Measurements from ENCODE around the gene TSSK3. TPM values are rescaled to one million over a fixed set of nuclear protein-coding genes. Genes with fewer than 3 reads are reported as not detected.

Gene TSSK3
- total and polyA plus RNA-seq, 2 experiments from 2014 or later = not detected

- peak overlapping the region; percentile 54 for H3K4me3 ChIP-seq
- Mint-ChIP-seq H3K4me3 (peak overlapping the region; percentile 58), H3K9me3 (no peaks in the 10 kb centered on the region; the same call in 1 of the 3 replicates), H3K4me1 (peaks cover 7% of the 10 kb centered on the region), H3K36me3 (ENCODE audit: low read depth) (peaks cover 25% of the 10 kb centered on the region), H3K27me3 (ENCODE audit: insufficient read depth, low read depth, poor library complexity) (peaks cover 29% of the 10 kb centered on the region), H3K27ac (no peak overlapping the region)
- peak; percentile 23; the same call in 1 of the 2 replicates for TF ChIP-seq POLR2AphosphoS5 (IDR thresholded peaks at IDR 0.05; ENCODE audit: low read depth)
- TF ChIP-seq EZH2phosphoT487 (IDR thresholded peaks at IDR 0.05; ENCODE audit: unreplicated experiment) = no peak
- no peak for TF ChIP-seq ZNF331 (CRISPR knock-in tag; IDR thresholded peaks at IDR 0.05; ENCODE audit: low read depth)
- TF ChIP-seq CREB1 (CRISPR knock-in tag; IDR thresholded peaks at IDR 0.05; ENCODE audit: low read depth) = 0 out of 2 replicates have a peak, but pooled peaks have one; percentile 2
- no peak for TF ChIP-seq ZNF114 (CRISPR knock-in tag; IDR thresholded peaks at IDR 0.05)
- peak; percentile 28 to 41; a peak in 2 of 4 replicates for TF ChIP-seq CTCF (conservative IDR thresholded peaks at IDR 0.05; ENCODE audit: low read depth in 2 of 2)
- peak overlapping the region; percentile 82 for H3K4me2 ChIP-seq
- no peaks in the 10 kb centered on the region for H3K9me2 ChIP-seq (ENCODE audit: insufficient read depth)
- no peaks in the 10 kb centered on the region; the same call in 1 of the 2 replicates for H4K20me1 ChIP-seq (replicated peaks; ENCODE audit: insufficient read depth)
- DNase-seq (ENCODE audit: low spot score) (peak; percentile 72), ATAC-seq (peak; percentile 77)
- H3K27ac ChIP-seq (ENCODE audit: low read depth) = no peak overlapping the region
- 0 out of 2 replicates have a peak, but pooled peaks cover 8% of the 10 kb centered on the region for H3K36me3 ChIP-seq (ENCODE audit: insufficient read depth)
- peak overlapping the region; percentile 56; the same call in 1 of the 2 replicates for H2AFZ ChIP-seq
- H3K4me1 ChIP-seq (ENCODE audit: insufficient read depth) = no peaks in the 10 kb centered on the region; the same call in 1 of the 2 replicates
- H3K27me3 ChIP-seq (ENCODE audit: insufficient read depth) = peaks cover 42% of the 10 kb centered on the region
- no peaks in the 10 kb centered on the region for H3K79me2 ChIP-seq (replicated peaks; ENCODE audit: insufficient read depth)
- H3F3A ChIP-seq (replicated peaks; ENCODE audit: low read depth) = peaks cover 13% of the 10 kb centered on the region; the same call in 1 of the 2 replicates
Measured at GRCh38 chr1:32361674-32362473, 465 bp upstream of the TSSK3 start.

- Histone ChIP-seq H3F3A (replicated peaks; ENCODE audit: low read depth) (peaks cover 11% of the 10 kb centered on the region; the same call in 1 of the 2 replicates), H3K4me1 (ENCODE audit: insufficient read depth) (no peaks in the 10 kb centered on the region; the same call in 1 of the 2 replicates), H3K27me3 (ENCODE audit: insufficient read depth) (peaks cover 39% of the 10 kb centered on the region), H3K4me3 (no peak overlapping the region), H2AFZ (no peak overlapping the region), H3K27ac (ENCODE audit: low read depth) (no peak overlapping the region), H3K79me2 (replicated peaks; ENCODE audit: insufficient read depth) (no peaks in the 10 kb centered on the region), H4K20me1 (replicated peaks; ENCODE audit: insufficient read depth) (no peaks in the 10 kb centered on the region; the same call in 1 of the 2 replicates), H3K36me3 (ENCODE audit: insufficient read depth) (peaks cover 16% of the 10 kb centered on the region; the same call in 1 of the 2 replicates), H3K4me2 (no peak overlapping the region), H3K9me2 (ENCODE audit: insufficient read depth) (no peaks in the 10 kb centered on the region)
- H3K27me3 Mint-ChIP-seq (ENCODE audit: insufficient read depth, low read depth, poor library complexity) = peaks cover 28% of the 10 kb centered on the region
- no peak for ATAC-seq
- no peak overlapping the region for H3K27ac Mint-ChIP-seq
- H3K4me1 Mint-ChIP-seq = peaks cover 7% of the 10 kb centered on the region
- peaks cover 40% of the 10 kb centered on the region for H3K36me3 Mint-ChIP-seq (ENCODE audit: low read depth)
- DNase-seq (ENCODE audit: low spot score) = no peak
- H3K4me3 Mint-ChIP-seq = no peak overlapping the region; the same call in 2 of the 3 replicates
- no peaks in the 10 kb centered on the region; the same call in 2 of the 3 replicates for H3K9me3 Mint-ChIP-seq
- TF ChIP-seq ZNF462 (CRISPR knock-in tag; IDR thresholded peaks at IDR 0.05) = no peak
- no peak for TF ChIP-seq POLR2AphosphoS5 (IDR thresholded peaks at IDR 0.05; ENCODE audit: low read depth)
- no peak for TF ChIP-seq NANOG (IDR thresholded peaks at IDR 0.05; ENCODE audit: borderline replicate concordance)
- no peak for TF ChIP-seq CREB1 (CRISPR knock-in tag; IDR thresholded peaks at IDR 0.05; ENCODE audit: low read depth)
- no peak for TF ChIP-seq ETS1 (IDR thresholded peaks at IDR 0.05)
- no peak for TF ChIP-seq ZNF114 (CRISPR knock-in tag; IDR thresholded peaks at IDR 0.05)
- TF ChIP-seq EZH2 (IDR thresholded peaks at IDR 0.05; ENCODE audit: low read depth, unreplicated experiment) = no peak
- no peak for TF ChIP-seq JUNB (IDR thresholded peaks at IDR 0.05; ENCODE audit: unreplicated experiment)
- TF ChIP-seq EZH2phosphoT487 (IDR thresholded peaks at IDR 0.05; ENCODE audit: unreplicated experiment) = no peak
Measured at GRCh38 chr1:32363713-32364112, 1.4 kb downstream of the TSSK3 start.
